Psoas muscle (tissue), 8 donors: ENCODE measurements around the gene SPTAN1. TPM values are rescaled to one million over a fixed set of nuclear protein-coding genes. Genes with fewer than 3 reads are reported as not detected.
A peak's percentile ranks its signal among the peaks of the same experiment; 100 is the strongest.

ENCODE experiments used
- ATAC-seq, 4 donors: fragments of 200-7000 bp; cut with Tn5 transposase; one replicate each; pipeline ENCODE4 v1.9.1; 2020; ENCODE audit warnings: moderate library complexity in 3 of 4, mild to moderate bottlenecking in 2 of 4
- DNase-seq, 2 donors: peaks; one replicate each; pipeline ENCODE4 v3.0.0-alpha.2; 2020
- H3K27ac ChIP-seq: fragments of 200-600 bp; one replicate; pipeline ENCODE4 v1.8.0; 2022
- H3K27me3 ChIP-seq, 3 donors: fragments of 200-600 bp in 1 of 3; one replicate each; pipeline versions ENCODE4 v1.6.1 to v1.8.0; 2013 to 2022; ENCODE audit warnings: low read length in 2 of 3, mild to moderate bottlenecking in 2 of 3, moderate library complexity in 1 of 3; ENCODE audit not compliant: insufficient read depth in 3 of 3
- H3K36me3 ChIP-seq, 2 donors: fragments of 200-600 bp in 1 of 2; one replicate each; pipeline versions ENCODE4 v1.6.1 to v1.8.0; 2013 to 2022; ENCODE audit warnings: low read depth in 1 of 2, mild to moderate bottlenecking in 1 of 2, moderate library complexity in 1 of 2; ENCODE audit not compliant: insufficient read depth in 1 of 2
- H3K4me1 ChIP-seq: fragments of 200-600 bp; one replicate; pipeline ENCODE4 v1.8.0; 2022
- H3K4me3 ChIP-seq: fragments of 200-600 bp; one replicate; pipeline ENCODE4 v1.8.0; 2022; ENCODE audit warnings: mild to moderate bottlenecking
- H3K9me3 ChIP-seq: fragments of 200-600 bp; one replicate; pipeline ENCODE4 v1.8.0; 2022
- WGBS, 3 donors: extraction: QIAGEN DNeasy Blood & Tissue Kit; methylation state at CpG; one replicate each; pipeline versions ENCODE4 v1.1.6 to v1.1.7; 2013; 5-methylcytosine and 5-hydroxymethylcytosine counted together
- intact Hi-C, 2 donors: fragments of 100-400 bp; cut with DNase I; formaldehyde crosslinking; loops; one replicate each; pipeline versions ENCODE4 v1.11.0 to v1.14.2; 2022
- polyA plus RNA-seq, 3 donors: library from polyadenylated mRNA; stranded (reverse); fragments of 200-250 nt; gene quantifications; one replicate each; pipeline ENCODE4 v1.2.3, GENCODE V29; 2013
- total RNA-seq, 4 donors: library from RNA; stranded (reverse); fragmentation: NEBNext Ultra II Directional in 2 of 4; extraction: Animal tissue kit (Norgen Biotek cat#: 25700) in 2 of 4; gene quantifications; one replicate each; pipeline versions ENCODE4 v1.2.1 to v1.2.4, GENCODE V29; 2021 to 2023
- TF ChIP-seq, protein P1 (sequence below): fragments of 200-600 bp; IDR thresholded peaks from one replicate; pipeline ENCODE4 v1.8.0; 2022; ENCODE audit warnings: antibody characterized with exemption
- donor health status: healthy with polysubstance abuse.
- donor health status: DM: no; HTN: no; CAD: no; lungs with moderate emphysema.
- donor health status: Bipolar disorder and iron deficiency.
- donor health status: healthy.
- donor health status: DM: yes; HTN: yes; CAD: no.
- donor health status: DM: no; HTN: no; CAD: no.
- donor health status: DM: no; HTN: no; CAD: no.
- donor health status: DM: yes; HTN: yes; CAD: no.

Gene SPTAN1
- total and polyA plus RNA-seq, 7 donors = 18.1 to 91.4 (median 42.6) TPM

DNA sequence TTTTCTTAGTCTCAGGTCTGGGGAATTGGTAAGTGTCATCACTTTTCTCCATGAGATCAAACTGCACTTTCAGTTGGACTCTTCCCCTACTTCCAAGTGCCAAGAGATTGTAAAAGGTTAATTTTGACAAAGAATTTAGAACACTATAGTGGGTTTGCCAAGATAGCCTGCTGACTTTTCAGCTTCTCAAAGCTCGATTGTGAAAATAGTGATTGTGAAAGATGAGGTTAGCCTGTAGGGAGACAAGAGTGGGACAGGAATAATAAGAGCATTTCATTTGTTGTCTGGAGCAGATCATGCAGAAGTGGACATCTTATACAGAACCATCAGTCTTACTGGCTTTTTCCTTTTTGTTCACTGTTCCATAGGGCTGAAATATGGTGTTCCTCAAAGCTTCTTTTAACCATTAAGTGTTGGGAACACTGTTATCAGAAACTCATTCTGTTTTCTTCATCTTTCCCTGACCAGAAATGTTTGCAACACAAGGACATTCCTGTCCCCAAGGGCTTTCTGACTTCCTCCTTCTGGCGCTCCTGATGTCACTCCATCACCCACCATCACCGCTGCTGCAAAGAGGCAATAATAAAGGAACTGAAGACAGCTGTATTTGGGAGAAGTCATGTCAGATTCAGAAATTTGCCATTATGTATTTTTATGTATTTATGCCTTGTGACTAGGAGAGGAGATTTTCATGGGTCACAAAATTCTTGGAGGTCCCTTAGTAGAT lies 11.6 kb upstream of the SPTAN1 start:
- Histone ChIP-seq H3K27ac (no peak overlapping the region), H3K27me3 (no peaks in the 10 kb centered on the region), H3K36me3 (peaks cover 13 to 81% of the 10 kb centered on the region in 2 donors), H3K4me3 (no peak overlapping the region), H3K4me1 (no peaks in the 10 kb centered on the region), H3K9me3 (no peaks in the 10 kb centered on the region)
- intact Hi-C loops = no loop called here
- DNase-seq (no peak), ATAC-seq (peak in 1 of 4 donors; percentile 37)
- 68 to 79% (median 74%) methylated on average over 3 of the region's 3 CpGs for WGBS, 3 donors
- TF ChIP-seq, protein P1, sequence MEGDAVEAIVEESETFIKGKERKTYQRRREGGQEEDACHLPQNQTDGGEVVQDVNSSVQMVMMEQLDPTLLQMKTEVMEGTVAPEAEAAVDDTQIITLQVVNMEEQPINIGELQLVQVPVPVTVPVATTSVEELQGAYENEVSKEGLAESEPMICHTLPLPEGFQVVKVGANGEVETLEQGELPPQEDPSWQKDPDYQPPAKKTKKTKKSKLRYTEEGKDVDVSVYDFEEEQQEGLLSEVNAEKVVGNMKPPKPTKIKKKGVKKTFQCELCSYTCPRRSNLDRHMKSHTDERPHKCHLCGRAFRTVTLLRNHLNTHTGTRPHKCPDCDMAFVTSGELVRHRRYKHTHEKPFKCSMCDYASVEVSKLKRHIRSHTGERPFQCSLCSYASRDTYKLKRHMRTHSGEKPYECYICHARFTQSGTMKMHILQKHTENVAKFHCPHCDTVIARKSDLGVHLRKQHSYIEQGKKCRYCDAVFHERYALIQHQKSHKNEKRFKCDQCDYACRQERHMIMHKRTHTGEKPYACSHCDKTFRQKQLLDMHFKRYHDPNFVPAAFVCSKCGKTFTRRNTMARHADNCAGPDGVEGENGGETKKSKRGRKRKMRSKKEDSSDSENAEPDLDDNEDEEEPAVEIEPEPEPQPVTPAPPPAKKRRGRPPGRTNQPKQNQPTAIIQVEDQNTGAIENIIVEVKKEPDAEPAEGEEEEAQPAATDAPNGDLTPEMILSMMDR = no peak

DNA sequence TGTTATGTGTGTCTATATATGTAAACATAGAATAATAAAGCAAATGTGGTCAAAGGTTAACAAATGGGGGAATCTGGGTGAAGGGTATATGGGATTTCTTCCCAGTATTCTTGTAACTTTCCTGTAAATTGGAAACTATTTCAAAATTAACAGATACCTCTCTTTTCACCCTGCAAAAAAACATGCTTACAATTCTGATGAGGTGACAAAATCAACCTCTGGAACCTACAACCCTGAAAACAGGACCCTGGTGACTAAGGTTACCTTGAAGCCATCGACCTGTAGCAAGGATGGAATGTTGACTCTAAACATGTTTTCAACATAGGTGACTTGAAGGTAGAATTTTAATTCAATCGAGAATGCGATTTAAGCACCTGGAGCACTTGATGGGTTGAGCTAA lies 5.9 kb upstream of the SPTAN1 start:
- WGBS, 3 donors = 76 to 90% (median 82%) methylated on average over 3 of the region's 3 CpGs
- ATAC-seq = no peak
- intact Hi-C loops = no loop called here

DNA sequence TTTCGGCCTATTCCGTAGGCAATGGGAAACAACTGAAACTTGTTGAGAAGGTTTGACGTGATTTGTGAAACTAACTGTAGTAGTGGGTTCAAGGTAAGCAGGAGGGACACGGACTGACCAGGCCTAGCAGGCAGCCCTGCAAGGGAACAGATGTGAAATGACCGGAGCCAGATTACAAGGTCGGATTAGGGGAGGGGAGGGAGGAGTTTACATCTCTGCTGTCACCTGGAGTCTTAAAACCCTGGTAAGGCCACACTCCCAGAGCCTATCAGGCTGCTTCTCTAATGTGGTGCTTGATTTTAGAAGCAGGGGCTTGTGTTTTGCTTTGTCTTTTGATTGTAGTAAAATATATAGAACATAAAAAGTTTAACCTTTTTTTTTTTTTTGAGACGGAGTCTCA lies 3.5 kb upstream of the SPTAN1 start:
- peaks cover 0 to under 1% of the 10 kb centered on the region in 2 donors for H3K36me3 ChIP-seq
- intact Hi-C loops = no loop called here
- TF ChIP-seq, protein P1 = no peak
- ATAC-seq = no peak
- H3K27me3 ChIP-seq = no peaks in the 10 kb centered on the region
- no peak overlapping the region for H3K27ac ChIP-seq
- peaks cover 23% of the 10 kb centered on the region for H3K4me1 ChIP-seq
- H3K9me3 ChIP-seq = no peaks in the 10 kb centered on the region
- no peak overlapping the region for H3K4me3 ChIP-seq
- DNase-seq = no peak
- WGBS, 3 donors = 90 to 92% (median 90%) methylated on average over 7 of the region's 7 CpGs

More for the DNA sequence above, 5.9 kb upstream of the SPTAN1 start:
- Histone ChIP-seq H3K9me3 (no peaks in the 10 kb centered on the region), H3K36me3 (peaks cover 6 to 24% of the 10 kb centered on the region in 2 donors), H3K4me3 (no peak overlapping the region), H3K27ac (no peak overlapping the region), H3K4me1 (peaks cover 8% of the 10 kb centered on the region), H3K27me3 (no peaks in the 10 kb centered on the region)
- TF ChIP-seq, protein P1 = no peak
- DNase-seq = no peak

DNA sequence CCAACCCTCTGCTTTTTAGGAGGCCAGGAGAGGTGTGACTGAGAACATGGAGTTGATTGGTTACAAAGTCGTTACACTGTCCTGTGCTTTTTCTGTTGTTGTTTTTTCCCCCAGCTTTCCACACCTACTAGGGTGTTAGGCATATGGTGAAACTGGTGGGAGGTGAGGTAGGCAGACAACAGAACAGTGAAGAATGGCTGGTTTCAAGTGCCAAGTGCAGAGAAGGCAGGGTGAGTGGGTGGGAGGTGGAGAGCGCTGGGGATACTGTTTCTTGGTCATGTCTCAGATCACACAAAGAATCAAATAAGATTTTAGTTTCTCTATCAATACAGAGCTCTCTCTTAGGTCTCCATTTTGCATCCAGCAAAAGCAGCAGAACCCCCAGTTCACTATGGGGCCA lies 2.2 kb upstream of the SPTAN1 start:
- DNase-seq (no peak), ATAC-seq (no peak)
- Histone ChIP-seq H3K9me3 (no peaks in the 10 kb centered on the region), H3K4me3 (no peak overlapping the region), H3K27me3 (no peaks in the 10 kb centered on the region), H3K36me3 (no peaks in the 10 kb centered on the region), H3K4me1 (peaks cover 36% of the 10 kb centered on the region), H3K27ac (peak overlapping the region; percentile 77)
- 76 to 84% (median 79%) methylated on average over 2 of the region's 2 CpGs for WGBS, 3 donors
- intact Hi-C loops = no loop called here
- TF ChIP-seq, protein P1 = no peak
